ENCODE results near the gene PLEKHM3.

The PLEKHM3 gene

GRCh38 chr2:207836521-207837133 lies 188.7 kb downstream of the PLEKHM3 start:
- Histone ChIP-seq H3K27me3 (ENCODE audit: low read length) (no peaks in the 10 kb centered on the region), H3K4me3 (ENCODE audit: insufficient read depth, low read length, poor library complexity, severe bottlenecking) (no peak overlapping the region), H3K9ac (ENCODE audit: low read length) (no peak overlapping the region), H3K9me3 (ENCODE audit: insufficient read depth, low read length) (no peaks in the 10 kb centered on the region), H3K4me2 (ENCODE audit: low read depth, low read length, poor library complexity, severe bottlenecking) (no peak overlapping the region), H3K36me3 (ENCODE audit: low read length) (no peaks in the 10 kb centered on the region), H3K9me2 (replicated peaks; ENCODE audit: insufficient read depth, low read length) (no peaks in the 10 kb centered on the region), H2AFZ (ENCODE audit: low read depth, low read length, severe bottlenecking) (no peak overlapping the region), H3K27ac (ENCODE audit: low read depth, low read length) (no peak overlapping the region), H4K20me1 (ENCODE audit: low read depth, low read length) (no peaks in the 10 kb centered on the region), H3F3A (ENCODE audit: insufficient read depth) (no peaks in the 10 kb centered on the region), H3K79me2 (ENCODE audit: insufficient read depth, low read length) (no peaks in the 10 kb centered on the region)
- TF ChIP-seq EZH2phosphoT487 (conservative IDR thresholded peaks at IDR 0.05; ENCODE audit: low read length), result no peak
- no peak for TF ChIP-seq CTCF (IDR thresholded peaks at IDR 0.05; ENCODE audit: insufficient read depth, low read length, poor library complexity, severe bottlenecking)

GRCh38 chr2:207835805-207836204 lies 189.5 kb downstream of the PLEKHM3 start:
- Histone ChIP-seq H2AFZ (ENCODE audit: low read depth, low read length, severe bottlenecking) (no peak overlapping the region), H3K27ac (ENCODE audit: low read depth, low read length) (no peak overlapping the region), H3K27me3 (ENCODE audit: low read length) (no peaks in the 10 kb centered on the region), H3F3A (ENCODE audit: insufficient read depth) (no peaks in the 10 kb centered on the region), H3K36me3 (ENCODE audit: low read length) (no peaks in the 10 kb centered on the region), H3K79me2 (ENCODE audit: insufficient read depth, low read length) (no peaks in the 10 kb centered on the region), H3K9ac (ENCODE audit: low read length) (no peak overlapping the region), H3K4me2 (ENCODE audit: low read depth, low read length, poor library complexity, severe bottlenecking) (no peak overlapping the region), H3K4me3 (ENCODE audit: insufficient read depth, low read length, poor library complexity, severe bottlenecking) (no peak overlapping the region), H3K9me2 (replicated peaks; ENCODE audit: insufficient read depth, low read length) (no peaks in the 10 kb centered on the region), H3K9me3 (ENCODE audit: insufficient read depth, low read length) (no peaks in the 10 kb centered on the region), H4K20me1 (ENCODE audit: low read depth, low read length) (no peaks in the 10 kb centered on the region)
- TF ChIP-seq CTCF (IDR thresholded peaks at IDR 0.05; ENCODE audit: insufficient read depth, low read length, poor library complexity, severe bottlenecking) (no peak), EZH2phosphoT487 (conservative IDR thresholded peaks at IDR 0.05; ENCODE audit: low read length) (no peak)

GRCh38 chr2:207833251-207833751 lies 192.0 kb downstream of the PLEKHM3 start:
- Histone ChIP-seq H3K27me3 (ENCODE audit: low read length) (no peaks in the 10 kb centered on the region), H3F3A (ENCODE audit: insufficient read depth) (no peaks in the 10 kb centered on the region), H3K4me3 (ENCODE audit: insufficient read depth, low read length, poor library complexity, severe bottlenecking) (no peak overlapping the region), H4K20me1 (ENCODE audit: low read depth, low read length) (no peaks in the 10 kb centered on the region), H3K9me3 (ENCODE audit: insufficient read depth, low read length) (no peaks in the 10 kb centered on the region), H3K27ac (ENCODE audit: low read depth, low read length) (no peak overlapping the region), H3K9me2 (replicated peaks; ENCODE audit: insufficient read depth, low read length) (no peaks in the 10 kb centered on the region), H3K9ac (ENCODE audit: low read length) (no peak overlapping the region), H2AFZ (ENCODE audit: low read depth, low read length, severe bottlenecking) (no peak overlapping the region), H3K79me2 (ENCODE audit: insufficient read depth, low read length) (no peaks in the 10 kb centered on the region), H3K36me3 (ENCODE audit: low read length) (no peaks in the 10 kb centered on the region), H3K4me2 (ENCODE audit: low read depth, low read length, poor library complexity, severe bottlenecking) (no peak overlapping the region)
- TF ChIP-seq EZH2phosphoT487 (conservative IDR thresholded peaks at IDR 0.05; ENCODE audit: low read length) (no peak), CTCF (IDR thresholded peaks at IDR 0.05; ENCODE audit: insufficient read depth, low read length, poor library complexity, severe bottlenecking) (no peak)
